GM10248 (cell line): ENCODE data around the gene LSM3.

Source experiments
- CTCF ChIA-PET: fragments of 300-600 bp; sonication (Branson Sonifier 250); formaldehyde crosslinking; extraction: SDS; loops from one replicate; lab custom pipeline; 2021; ENCODE audit warnings: antibody characterized with exemption; lab: Yijun Ruan, JAX
- POLR2A ChIA-PET: fragments of 350-650 bp; sonication (Branson Sonifier 250); formaldehyde crosslinking; extraction: SDS; loops from one replicate; lab custom pipeline; 2020; ENCODE audit warnings: antibody characterized with exemption; lab: Yijun Ruan, JAX
- DNase-seq: peaks from one replicate; pipeline ENCODE4 v3.0.0; 2012; ENCODE audit errors: extremely low spot score
- CTCF ChIP-seq: IDR thresholded peaks from 2 replicates; pipeline ENCODE4 v1.5.1; 2012; ENCODE audit warnings: mild to moderate bottlenecking, low read depth; ENCODE audit errors: extremely low read depth, missing control alignments, control extremely low read depth

The LSM3 gene

GRCh38 chr3:14158370-14158769 is 20.2 kb upstream of the LSM3 start:
- no peak for TF ChIP-seq CTCF
- ChIA-PET POLR2A (interaction anchor here (0.6 kb wide), 1 partner anchor 701 kb away, joined by 9 read pairs; no protein-coding TSS in a partner anchor), CTCF (interaction anchor here (1.6 kb wide), 2 partner anchors 15 to 17 kb away, joined by 3 to 4 read pairs; no protein-coding TSS in a partner anchor)
- no peak for DNase-seq

GRCh38 chr3:14159426-14159825 is 19.2 kb upstream of the LSM3 start:
- no peak for DNase-seq
- no peak for TF ChIP-seq CTCF
- ChIA-PET POLR2A (no interaction called here), CTCF (interaction anchor here (0.8 to 1.6 kb wide), 4 partner anchors 11 to 18 kb away, joined by 3 to 4 read pairs (median 4); no protein-coding TSS in a partner anchor)

- no peak for TF ChIP-seq CTCF
- CTCF ChIA-PET = interaction anchor here (1.0 to 1.3 kb wide), 2 partner anchors 8 to 43 kb away, joined by 3 to 4 read pairs; no protein-coding TSS in a partner anchor
- POLR2A ChIA-PET = no interaction called here
- DNase-seq = no peak
These were observed 17.3 kb upstream of the LSM3 start for GRCh38 chr3:14161282-14161681.

- POLR2A ChIA-PET = no interaction called here
- CTCF ChIA-PET = interaction anchor here (1.0 to 1.3 kb wide), 3 partner anchors 9 to 42 kb away, joined by 3 to 4 read pairs (median 4); no protein-coding TSS in a partner anchor
- no peak for TF ChIP-seq CTCF
- DNase-seq = no peak
These were observed 16.4 kb upstream of the LSM3 start for GRCh38 chr3:14162178-14162577.

- POLR2A ChIA-PET = interaction anchor here (1.7 kb wide), 1 partner anchor 12 kb away, joined by 4 read pairs; the partner anchor contains the start of genes LSM3 and XPC
- no peak for DNase-seq
- no peak for TF ChIP-seq CTCF
- CTCF ChIA-PET = interaction anchor here (1.0 to 2.8 kb wide), 3 partner anchors 11 to 36 kb away, joined by 3 to 6 read pairs (median 6); no protein-coding TSS in a partner anchor
These were observed 11.6 kb upstream of the LSM3 start for GRCh38 chr3:14166877-14167603.

- TF ChIP-seq CTCF = no peak
- DNase-seq = no peak
- POLR2A ChIA-PET = no interaction called here
These were observed 9.2 kb upstream of the LSM3 start for GRCh38 chr3:14169435-14169834.

More at GRCh38 chr3:14169435-14169834, 9.2 kb upstream of the LSM3 start:
- CTCF ChIA-PET = interaction anchor here (1.1 to 1.8 kb wide), 3 partner anchors 14 to 44 kb away, joined by 3 to 5 read pairs (median 4); partner anchors contain the start of genes CHCHD4 and TMEM43
